Ishikawa (cell line): ENCODE measurements around the gene SMIM29.

Experiments
- CEBPB ChIP-seq: IDR thresholded peaks from 2 replicates; pipeline ENCODE4 v1.6.1; 2012
- EGR1 ChIP-seq: IDR thresholded peaks from 2 replicates; pipeline ENCODE4 v1.6.1; 2012
- EP300 ChIP-seq: IDR thresholded peaks from 2 replicates; pipeline ENCODE4 v1.6.1; 2012; ENCODE audit warnings: borderline replicate concordance
- FOXM1 ChIP-seq: IDR thresholded peaks from 2 replicates; pipeline ENCODE4 v1.6.1; 2012; ENCODE audit warnings: low read depth, borderline replicate concordance
- MAX ChIP-seq: IDR thresholded peaks from 2 replicates; pipeline ENCODE4 v1.6.1; 2012
- RAD21 ChIP-seq: IDR thresholded peaks from 2 replicates; pipeline ENCODE4 v1.6.1; 2012; ENCODE audit warnings: low read depth
- REST ChIP-seq: IDR thresholded peaks from 2 replicates; pipeline ENCODE4 v1.6.1; 2012; ENCODE audit warnings: low read depth, mild to moderate bottlenecking
- TAF1 ChIP-seq: IDR thresholded peaks from 2 replicates; pipeline ENCODE4 v1.6.1; 2012; ENCODE audit warnings: low read depth, mild to moderate bottlenecking
- TF ChIP-seq, protein P1 (sequence below): IDR thresholded peaks from 2 replicates; pipeline ENCODE4 v1.6.1; 2012

DNA sequence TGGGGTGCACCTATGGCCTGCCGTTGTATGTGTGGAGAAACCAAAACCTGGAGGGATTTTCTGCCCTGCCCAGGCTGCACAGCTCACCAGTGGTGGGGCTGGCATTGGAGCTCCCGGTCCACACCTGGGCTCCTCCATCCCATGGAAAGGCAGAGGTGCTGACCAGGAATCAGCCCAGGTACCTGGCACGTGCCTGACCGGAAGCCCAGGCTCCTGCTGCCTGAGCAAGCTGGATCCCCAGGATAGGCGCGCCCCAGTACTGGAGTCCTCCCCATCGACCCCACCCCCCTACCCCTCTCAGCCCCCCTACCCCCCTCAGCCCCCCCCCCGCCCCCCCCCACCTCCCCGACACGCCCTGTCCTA is 52.0 kb downstream of the SMIM29 start:
- TF ChIP-seq EP300 (no peak), EGR1 (no peak), REST (no peak), TAF1 (no peak), RAD21 (no peak), MAX (no peak), FOXM1 (no peak), CEBPB (no peak)
- TF ChIP-seq, protein P1, sequence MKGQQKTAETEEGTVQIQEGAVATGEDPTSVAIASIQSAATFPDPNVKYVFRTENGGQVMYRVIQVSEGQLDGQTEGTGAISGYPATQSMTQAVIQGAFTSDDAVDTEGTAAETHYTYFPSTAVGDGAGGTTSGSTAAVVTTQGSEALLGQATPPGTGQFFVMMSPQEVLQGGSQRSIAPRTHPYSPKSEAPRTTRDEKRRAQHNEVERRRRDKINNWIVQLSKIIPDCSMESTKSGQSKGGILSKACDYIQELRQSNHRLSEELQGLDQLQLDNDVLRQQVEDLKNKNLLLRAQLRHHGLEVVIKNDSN: no peak
